Tibial artery (tissue), 4 donors: ENCODE data around the gene LAMB3.

ENCODE experiments used
- DNase-seq, 2 donors: peaks; one replicate each; pipeline ENCODE4 v3.0.0-alpha.2; 2019
- H3K27ac ChIP-seq, 2 donors: fragments of 200-600 bp; sonication (generic) in 1 of 2; 1 replicate in 1 of 2; 2 replicates in 1 of 2; pipeline ENCODE4 v1.5.1; 2018 to 2019; ENCODE audit warnings: mild to moderate bottlenecking in 1 of 2
- H3K27me3 ChIP-seq, 2 donors: fragments of 200-600 bp; sonication (generic) in 1 of 2; one replicate each; pipeline versions ENCODE4 v1.5.1 to v1.6.0; 2016 to 2019
- H3K36me3 ChIP-seq, 3 donors: fragments of 200-600 bp; sonication (generic) in 2 of 3; one replicate each; pipeline ENCODE4 v1.5.1; 2016 to 2019; ENCODE audit warnings: mild to moderate bottlenecking in 2 of 3
- H3K4me1 ChIP-seq, 4 donors: fragments of 200-600 bp; sonication (generic) in 2 of 4; 1 replicate in 3 of 4; 2 replicates in 1 of 4; pipeline ENCODE4 v1.5.1; 2016 to 2019
- H3K4me3 ChIP-seq, 2 donors: fragments of 200-600 bp; sonication (generic) in 1 of 2; 1 replicate in 1 of 2; 2 replicates in 1 of 2; pipeline ENCODE4 v1.5.1; 2018 to 2019; ENCODE audit warnings: mild to moderate bottlenecking in 2 of 2
- H3K9me3 ChIP-seq, 3 donors: fragments of 200-600 bp; sonication (generic) in 1 of 3; one replicate each; pipeline ENCODE4 v1.5.1; 2016 to 2019
- CTCF ChIP-seq, 2 experiments: fragments of 200-600 bp in 1 of 2; fragments of 450-650 bp in 1 of 2; IDR thresholded peaks; one replicate each; pipeline ENCODE4 v1.5.1; 2017 to 2019; ENCODE audit warnings: antibody characterized with exemption in 2 of 2, mild to moderate bottlenecking in 1 of 2, moderate library complexity in 1 of 2
- intact Hi-C: fragments of 100-400 bp; cut with DNase I; formaldehyde crosslinking; loops from one replicate; pipeline ENCODE4 v1.15.0; 2023; ENCODE audit warnings: low total_unique reads

Gene LAMB3

GRCh38 chr1:209626346-209627026 is 25.7 kb downstream of the LAMB3 start:
- no peak for TF ChIP-seq CTCF (IDR thresholded peaks at IDR 0.05)
- Histone ChIP-seq H3K4me3 (no peak overlapping the region), H3K9me3 (no peaks in the 10 kb centered on the region), H3K27ac (no peak overlapping the region), H3K36me3 (no peaks in the 10 kb centered on the region), H3K27me3 (peaks cover 0 to 7% of the 10 kb centered on the region in 2 donors), H3K4me1 (peaks cover 0 to 15% (median 5%) of the 10 kb centered on the region in 4 donors)
- intact Hi-C loops = no loop called here
- no peak for DNase-seq

DNA sequence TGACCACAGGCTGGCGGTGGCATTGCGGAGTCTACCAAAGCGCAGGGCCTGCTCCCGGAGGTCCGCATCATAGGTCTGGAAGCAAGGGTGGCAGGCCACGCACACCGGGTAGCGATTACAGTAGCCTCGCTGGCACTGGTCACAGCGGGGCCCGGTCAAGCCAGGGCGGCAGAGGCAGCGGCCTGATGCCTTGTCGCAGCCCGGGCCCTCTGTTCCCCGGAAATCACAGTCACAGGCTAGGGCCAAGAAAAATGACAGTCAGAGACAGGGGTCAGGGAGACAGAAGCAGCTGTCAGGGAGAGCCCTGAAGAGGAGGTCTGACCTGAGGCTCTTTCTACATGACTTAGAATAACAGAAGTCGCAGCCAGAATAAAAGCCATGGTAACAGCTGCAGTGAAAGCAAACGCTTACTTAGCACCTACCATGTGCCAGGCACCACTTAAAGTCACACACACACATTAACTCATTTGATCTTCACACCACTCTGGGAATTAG is 26.4 kb downstream of the LAMB3 start:
- H3K4me1 ChIP-seq = peaks cover 0 to 18% (median 5%) of the 10 kb centered on the region in 4 donors
- H3K9me3 ChIP-seq = no peaks in the 10 kb centered on the region
- H3K27me3 ChIP-seq = peaks cover 0 to 7% of the 10 kb centered on the region in 2 donors
- DNase-seq = no peak
- H3K36me3 ChIP-seq = no peaks in the 10 kb centered on the region
- intact Hi-C loops = no loop called here
- no peak overlapping the region for H3K27ac ChIP-seq
- no peak overlapping the region for H3K4me3 ChIP-seq
- TF ChIP-seq CTCF (IDR thresholded peaks at IDR 0.05) = no peak

- no peak overlapping the region for H3K4me3 ChIP-seq
- peaks cover 0 to 7% of the 10 kb centered on the region in 2 donors for H3K27me3 ChIP-seq
- H3K36me3 ChIP-seq = no peaks in the 10 kb centered on the region
- no peak for DNase-seq
- TF ChIP-seq CTCF (IDR thresholded peaks at IDR 0.05) = no peak
- no peak overlapping the region for H3K27ac ChIP-seq
- intact Hi-C loops = no loop called here
- H3K9me3 ChIP-seq = no peaks in the 10 kb centered on the region
- H3K4me1 ChIP-seq = peaks cover 0 to 18% (median 5%) of the 10 kb centered on the region in 4 donors
Measured at GRCh38 chr1:209624558-209625549, 27.4 kb downstream of the LAMB3 start.

GRCh38 chr1:209622841-209623829 is 29.1 kb downstream of the LAMB3 start:
- DNase-seq = no peak
- Histone ChIP-seq H3K4me1 (peaks cover 0 to 18% (median 5%) of the 10 kb centered on the region in 4 donors), H3K36me3 (no peaks in the 10 kb centered on the region), H3K27me3 (peaks cover 0 to 7% of the 10 kb centered on the region in 2 donors), H3K9me3 (no peaks in the 10 kb centered on the region), H3K4me3 (no peak overlapping the region), H3K27ac (no peak overlapping the region)
- no peak for TF ChIP-seq CTCF (IDR thresholded peaks at IDR 0.05)
- intact Hi-C loops = no loop called here
